ENCODE measurements around the gene NPM1. TPM values are rescaled to one million over a fixed set of nuclear protein-coding genes. Genes with fewer than 3 reads are reported as not detected.

Gene NPM1
- total RNA-seq, 1 experiment from 2014 or later, result 3,122 TPM

DNA sequence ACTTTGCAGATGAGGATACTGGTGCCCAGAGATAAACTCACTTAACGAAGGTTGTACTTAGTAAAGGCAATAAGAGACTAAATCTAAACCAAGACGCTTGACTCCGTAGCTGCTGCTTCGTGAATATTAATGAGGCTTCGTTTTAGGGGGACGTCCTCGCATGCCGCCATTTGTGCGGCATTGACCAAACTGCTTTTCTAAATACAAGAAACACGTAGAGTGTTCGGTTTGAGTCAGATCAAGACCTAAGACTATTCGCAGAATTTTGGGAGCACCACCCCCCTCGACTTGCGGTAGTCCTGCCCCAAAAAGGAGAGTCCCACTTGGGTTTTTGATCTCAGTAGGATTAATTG, 1.1 kb downstream of the NPM1 start:
- Histone ChIP-seq H3K9me3 (ENCODE audit: control insufficient read depth, low read depth, low read length) (no peaks in the 10 kb centered on the region), H2BK12ac (ENCODE audit: insufficient read length, low read depth, low read length) (no peak overlapping the region), H2BK20ac (ENCODE audit: low read depth, low read length, poor library complexity, severe bottlenecking) (no peak overlapping the region), H3K4ac (ENCODE audit: low read depth, low read length) (no peak overlapping the region), H4K91ac (ENCODE audit: insufficient read length, low read depth, low read length) (no peak overlapping the region), H3K9ac (ENCODE audit: extremely low read depth, insufficient read length, low read length) (peak overlapping the region; percentile 92), H4K20me1 (ENCODE audit: control insufficient read depth, insufficient read depth, insufficient read length) (no peaks in the 10 kb centered on the region), H3K56ac (ENCODE audit: insufficient read length, low read depth, low read length) (no peak overlapping the region), H2AK5ac (ENCODE audit: insufficient read length, low read length) (no peak overlapping the region), H3K4me2 (ENCODE audit: insufficient read depth, insufficient read length, low read length) (peak overlapping the region; percentile 67), H2BK15ac (ENCODE audit: low read depth, low read length) (no peak overlapping the region), H3K4me1 (ENCODE audit: insufficient read depth, low read length) (0 out of 2 replicates have a peak, but pooled peaks cover 4% of the 10 kb centered on the region), H2AFZ (ENCODE audit: low read length) (no peak overlapping the region), H2BK120ac (ENCODE audit: low read depth, low read length, poor library complexity, severe bottlenecking) (no peak overlapping the region), H3K14ac (ENCODE audit: insufficient read depth, low read length) (no peak overlapping the region; the same call in 1 of the 2 replicates), H3K27ac (ENCODE audit: insufficient read length, low read depth, low read length) (no peak overlapping the region), H4K5ac (ENCODE audit: insufficient read length, low read depth, low read length) (no peak overlapping the region), H3K79me2 (ENCODE audit: insufficient read depth, low read length) (peaks cover 58% of the 10 kb centered on the region), H3K23me2 (ENCODE audit: insufficient read length, low read depth, low read length, poor library complexity, severe bottlenecking) (no peaks in the 10 kb centered on the region), H2BK5ac (ENCODE audit: insufficient read length, low read length) (no peak overlapping the region), H3T11ph (ENCODE audit: low read length) (no peak overlapping the region), H3K18ac (ENCODE audit: insufficient read length, low read depth, low read length) (no peak overlapping the region), H3K79me1 (ENCODE audit: insufficient read depth, low read depth, low read length, poor library complexity, severe bottlenecking) (no peaks in the 10 kb centered on the region), H3K23ac (ENCODE audit: insufficient read length, low read depth, low read length) (no peak overlapping the region), H4K8ac (replicated peaks; ENCODE audit: insufficient read length, low read depth, low read length) (no peak overlapping the region), H3K27me3 (ENCODE audit: insufficient read depth, low read length) (no peaks in the 10 kb centered on the region)
- Mint-ChIP-seq H3K36me3 (ENCODE audit: insufficient read depth in 1 of 3, low read depth in 3 of 3) (peaks cover 51 to 62% (median 61%) of the 10 kb centered on the region in 3 experiments), H3K27me3 (ENCODE audit: low read depth) (peaks cover 7% of the 10 kb centered on the region), H3K4me1 (peaks cover 33 to 49% of the 10 kb centered on the region in 2 experiments), H3K9me3 (peaks cover 4 to 11% of the 10 kb centered on the region in 2 experiments), H3K27ac (peak overlapping the region; percentile 99 to 100 (median 100)), H3K4me3 (peak overlapping the region; percentile 98 to 99)
- no peak for DNase-seq
- no CpG with 5 or more reads among the region's 14 CpGs for WGBS (ENCODE audit: extremely low coverage, insufficient read length, low lambda C conversion rate)
- TF ChIP-seq, protein P1, sequence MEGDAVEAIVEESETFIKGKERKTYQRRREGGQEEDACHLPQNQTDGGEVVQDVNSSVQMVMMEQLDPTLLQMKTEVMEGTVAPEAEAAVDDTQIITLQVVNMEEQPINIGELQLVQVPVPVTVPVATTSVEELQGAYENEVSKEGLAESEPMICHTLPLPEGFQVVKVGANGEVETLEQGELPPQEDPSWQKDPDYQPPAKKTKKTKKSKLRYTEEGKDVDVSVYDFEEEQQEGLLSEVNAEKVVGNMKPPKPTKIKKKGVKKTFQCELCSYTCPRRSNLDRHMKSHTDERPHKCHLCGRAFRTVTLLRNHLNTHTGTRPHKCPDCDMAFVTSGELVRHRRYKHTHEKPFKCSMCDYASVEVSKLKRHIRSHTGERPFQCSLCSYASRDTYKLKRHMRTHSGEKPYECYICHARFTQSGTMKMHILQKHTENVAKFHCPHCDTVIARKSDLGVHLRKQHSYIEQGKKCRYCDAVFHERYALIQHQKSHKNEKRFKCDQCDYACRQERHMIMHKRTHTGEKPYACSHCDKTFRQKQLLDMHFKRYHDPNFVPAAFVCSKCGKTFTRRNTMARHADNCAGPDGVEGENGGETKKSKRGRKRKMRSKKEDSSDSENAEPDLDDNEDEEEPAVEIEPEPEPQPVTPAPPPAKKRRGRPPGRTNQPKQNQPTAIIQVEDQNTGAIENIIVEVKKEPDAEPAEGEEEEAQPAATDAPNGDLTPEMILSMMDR (conservative IDR thresholded peaks at IDR 0.05), result no peak
